AG10803 (cell line): ENCODE measurements around the gene APBA2.

Experiments
- DNase-seq: peaks from one replicate; pipeline ENCODE4 v3.0.0; 2010; ENCODE audit warnings: low read depth
- H3K4me3 ChIP-seq: 2 replicates; pipeline ENCODE4 v1.5.1; 2011; ENCODE audit warnings: mild to moderate bottlenecking, low read length, control low read depth
- TF ChIP-seq, protein P1 (sequence below): conservative IDR thresholded peaks from 2 replicates; pipeline ENCODE4 v1.5.1; 2011; ENCODE audit warnings: mild to moderate bottlenecking, low read length, control low read depth, inconsistent platforms

APBA2 gene

DNA sequence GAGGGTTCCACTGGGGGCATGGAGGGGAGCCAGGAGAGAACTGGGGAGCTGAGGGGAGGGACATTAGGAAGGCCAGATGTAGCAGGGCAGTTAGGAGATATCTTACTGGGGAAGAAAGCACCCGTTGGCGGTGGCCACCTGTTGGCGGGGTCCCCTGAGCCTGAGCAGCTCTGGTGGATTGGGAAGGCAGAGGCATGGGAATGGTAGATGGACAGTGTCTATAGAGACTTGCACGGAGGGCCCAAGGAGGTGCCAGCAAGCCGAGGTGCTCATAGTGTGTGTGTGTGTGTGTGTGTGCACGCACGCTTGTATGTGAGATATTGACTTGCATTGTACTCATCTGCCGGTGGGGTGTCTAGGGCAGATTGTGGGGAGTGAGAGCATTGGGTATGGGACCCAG, 179.0 kb downstream of the APBA2 start:
- no peak for DNase-seq
- no peak overlapping the region for H3K4me3 ChIP-seq
- TF ChIP-seq, protein P1, sequence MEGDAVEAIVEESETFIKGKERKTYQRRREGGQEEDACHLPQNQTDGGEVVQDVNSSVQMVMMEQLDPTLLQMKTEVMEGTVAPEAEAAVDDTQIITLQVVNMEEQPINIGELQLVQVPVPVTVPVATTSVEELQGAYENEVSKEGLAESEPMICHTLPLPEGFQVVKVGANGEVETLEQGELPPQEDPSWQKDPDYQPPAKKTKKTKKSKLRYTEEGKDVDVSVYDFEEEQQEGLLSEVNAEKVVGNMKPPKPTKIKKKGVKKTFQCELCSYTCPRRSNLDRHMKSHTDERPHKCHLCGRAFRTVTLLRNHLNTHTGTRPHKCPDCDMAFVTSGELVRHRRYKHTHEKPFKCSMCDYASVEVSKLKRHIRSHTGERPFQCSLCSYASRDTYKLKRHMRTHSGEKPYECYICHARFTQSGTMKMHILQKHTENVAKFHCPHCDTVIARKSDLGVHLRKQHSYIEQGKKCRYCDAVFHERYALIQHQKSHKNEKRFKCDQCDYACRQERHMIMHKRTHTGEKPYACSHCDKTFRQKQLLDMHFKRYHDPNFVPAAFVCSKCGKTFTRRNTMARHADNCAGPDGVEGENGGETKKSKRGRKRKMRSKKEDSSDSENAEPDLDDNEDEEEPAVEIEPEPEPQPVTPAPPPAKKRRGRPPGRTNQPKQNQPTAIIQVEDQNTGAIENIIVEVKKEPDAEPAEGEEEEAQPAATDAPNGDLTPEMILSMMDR, result no peak

DNA sequence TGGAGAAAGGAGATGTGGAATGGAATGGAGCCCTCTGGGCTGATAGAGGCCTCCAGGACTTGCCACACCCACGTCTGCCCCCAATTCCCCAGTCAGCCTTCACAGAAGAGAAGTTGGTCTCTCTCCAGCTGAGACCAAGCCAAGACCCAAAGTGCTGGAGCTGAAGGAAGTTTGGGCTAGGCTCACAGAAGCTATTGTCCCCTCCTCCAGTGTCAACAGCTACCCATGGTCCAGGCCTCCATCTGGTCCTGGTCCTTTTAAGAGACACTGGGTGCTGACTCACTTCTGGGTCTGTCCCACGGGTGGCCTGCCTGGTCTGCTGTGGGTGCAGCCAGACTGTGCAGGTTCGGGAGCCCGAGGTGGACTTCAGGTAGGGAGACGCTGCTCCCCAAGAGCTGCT, 179.8 kb downstream of the APBA2 start:
- TF ChIP-seq, protein P1, result no peak
- DNase-seq, result no peak

DNA sequence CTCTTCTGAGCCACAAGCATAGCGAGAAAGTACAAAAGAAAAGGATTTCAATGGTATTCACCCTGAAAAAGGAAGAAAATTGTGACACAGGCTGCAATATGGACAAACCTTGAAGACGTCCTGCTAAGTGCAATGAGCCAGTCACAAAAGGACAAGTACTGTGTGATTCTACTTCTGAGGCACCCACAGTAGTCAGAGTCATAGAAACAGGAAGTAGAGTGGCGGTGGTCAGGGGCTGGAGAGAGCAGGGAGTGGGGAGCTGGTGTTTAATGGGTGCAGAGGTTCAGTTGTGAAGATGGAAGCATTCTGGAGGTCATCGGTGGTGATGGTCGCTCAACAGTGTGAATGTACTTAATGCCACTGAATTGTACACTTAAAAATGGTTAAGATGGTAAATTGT, 180.5 kb downstream of the APBA2 start:
- TF ChIP-seq, protein P1, result no peak
- H3K4me3 ChIP-seq, result no peak overlapping the region
- DNase-seq, result no peak

More for the DNA sequence above, 179.8 kb downstream of the APBA2 start:
- H3K4me3 ChIP-seq, result no peak overlapping the region

DNA sequence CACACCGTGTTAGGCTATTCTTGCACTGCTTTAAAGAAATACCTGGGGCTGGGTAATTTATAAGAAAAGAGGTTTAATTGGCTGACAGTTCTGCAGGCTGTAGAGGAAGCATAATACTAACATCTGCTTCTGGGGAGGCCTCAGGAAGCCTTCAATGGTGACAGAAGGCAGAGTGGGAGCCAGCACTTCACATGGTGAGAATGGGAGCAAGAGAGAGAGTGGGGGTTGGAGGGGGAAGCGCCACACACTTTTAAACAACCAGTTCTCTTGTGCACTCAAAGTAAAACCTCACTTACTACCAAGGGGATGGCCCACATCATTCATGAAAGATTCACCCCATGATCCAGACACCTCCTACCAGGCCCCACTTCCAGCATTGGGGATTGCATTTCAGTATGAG, 181.1 kb downstream of the APBA2 start:
- no peak overlapping the region for H3K4me3 ChIP-seq
- TF ChIP-seq, protein P1, result no peak
- no peak for DNase-seq

DNA sequence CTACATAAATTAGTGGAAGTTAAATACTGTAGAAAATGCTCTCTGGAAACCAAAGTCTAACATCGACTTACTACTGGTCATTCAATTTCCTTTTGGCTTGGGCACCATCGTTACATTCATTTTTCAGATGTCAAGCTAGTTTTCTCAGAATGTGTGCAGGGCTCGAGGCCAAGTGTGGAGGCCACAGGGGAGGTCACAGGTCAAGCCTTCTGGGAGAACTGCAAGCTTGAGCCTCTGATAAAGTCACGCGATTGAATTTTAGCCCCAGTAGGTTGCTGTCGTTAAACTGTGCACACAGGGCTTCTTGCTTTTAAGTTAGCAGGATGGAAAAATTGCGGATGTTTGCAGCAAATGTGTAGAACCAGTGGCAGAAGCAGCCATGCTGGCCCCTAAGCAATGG, 182.2 kb downstream of the APBA2 start:
- H3K4me3 ChIP-seq, result no peak overlapping the region
- no peak for DNase-seq
- TF ChIP-seq, protein P1, result no peak

DNA sequence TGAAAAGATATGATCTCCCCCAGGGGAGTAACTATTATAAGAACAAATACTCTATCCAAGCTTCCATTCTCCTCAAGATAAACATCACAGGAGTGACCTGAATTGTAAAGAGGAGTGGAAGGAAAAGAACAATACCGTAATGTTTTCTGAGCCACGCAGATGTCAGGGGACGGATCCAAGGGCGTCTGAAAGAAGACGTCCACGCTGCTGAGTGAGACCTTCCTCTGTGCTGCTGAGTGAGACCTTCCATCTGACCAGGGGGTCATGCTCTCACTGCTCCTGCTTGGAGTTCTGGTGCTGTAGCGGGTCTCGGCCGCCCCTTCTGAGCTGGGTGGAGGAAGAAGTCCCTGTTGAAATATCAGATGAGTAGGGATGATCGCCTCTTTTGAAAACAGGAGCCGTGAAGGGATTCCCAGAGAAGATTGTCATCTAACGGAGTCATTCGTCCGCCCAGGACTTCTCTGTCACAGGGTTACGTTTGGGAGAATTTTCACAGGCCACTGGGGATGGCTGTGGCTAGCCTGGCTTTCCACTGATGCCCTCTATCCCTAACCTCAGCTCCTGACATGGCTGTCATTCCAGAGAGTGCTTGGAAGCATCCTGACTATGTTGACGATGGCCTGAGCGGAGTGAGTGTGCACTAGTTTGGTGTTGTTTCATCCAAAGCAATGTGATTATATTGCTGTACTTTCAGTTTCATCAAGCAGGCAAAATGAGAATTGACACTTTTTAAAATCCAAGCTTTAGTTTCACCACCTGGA, 184.9 kb downstream of the APBA2 start:
- DNase-seq, result no peak
- H3K4me3 ChIP-seq, result no peak overlapping the region
- TF ChIP-seq, protein P1, result no peak

DNA sequence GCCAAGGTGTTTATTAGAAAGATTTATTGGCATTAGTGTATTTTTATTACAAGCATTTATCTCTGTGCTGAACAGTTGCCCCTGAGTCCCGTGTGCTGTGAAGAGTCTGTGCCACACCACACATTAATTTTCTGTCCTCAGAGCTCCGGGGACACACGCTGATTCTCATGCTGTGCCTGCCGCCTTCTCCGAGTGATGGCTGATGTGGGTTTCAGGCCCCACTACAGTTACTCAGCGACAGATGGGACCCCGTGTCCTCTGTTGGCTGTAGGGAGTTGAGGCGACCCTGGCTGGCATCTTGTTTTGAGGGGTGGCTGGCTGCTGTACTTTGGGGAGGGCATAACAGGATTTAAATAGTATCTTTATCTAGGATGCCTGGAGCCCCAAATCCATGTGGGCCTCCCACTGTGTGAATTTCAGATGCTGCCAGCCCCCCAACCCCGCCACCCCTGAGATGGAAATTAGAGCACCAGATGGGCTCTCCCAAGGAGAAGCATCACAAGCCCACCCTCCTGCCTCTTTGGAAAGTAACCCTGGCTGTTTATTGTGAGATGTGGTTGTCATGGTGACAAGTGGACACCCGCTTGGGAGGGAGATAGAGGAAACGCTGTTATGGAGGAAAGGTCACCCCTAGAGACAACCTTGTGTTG, 185.6 kb downstream of the APBA2 start:
- DNase-seq, result no peak
- no peak overlapping the region for H3K4me3 ChIP-seq
- TF ChIP-seq, protein P1, result no peak
